Liver (tissue), 9 donors: Measurements from ENCODE around the gene AUH. TPM values are rescaled to one million over a fixed set of nuclear protein-coding genes. Genes with fewer than 3 reads are reported as not detected.

Experiments
- DNase-seq: peaks from one replicate; pipeline ENCODE4 v3.0.0-alpha.2; 2017; ENCODE audit warnings: low spot score
- H3K27ac ChIP-seq, 2 donors: one replicate each; pipeline ENCODE4 v1.7.0; 2013; ENCODE audit warnings: inconsistent platforms in 2 of 2, low read length in 2 of 2, control low read depth in 1 of 2, low read depth in 1 of 2, mild to moderate bottlenecking in 1 of 2
- H3K27me3 ChIP-seq, 4 donors: one replicate each; pipeline versions ENCODE4 v1.6.1 to v1.7.0; 2013; ENCODE audit warnings: low read length in 3 of 4, inconsistent platforms in 1 of 4, mild to moderate bottlenecking in 1 of 4, moderate library complexity in 1 of 4; ENCODE audit not compliant: control insufficient read depth in 4 of 4, insufficient read depth in 4 of 4
- H3K36me3 ChIP-seq, 4 donors: one replicate each; pipeline versions ENCODE4 v1.6.1 to v1.7.0; 2013; ENCODE audit warnings: low read length in 3 of 4, mild to moderate bottlenecking in 3 of 4, low read depth in 1 of 4, moderate library complexity in 1 of 4; ENCODE audit not compliant: control insufficient read depth in 4 of 4, insufficient read depth in 3 of 4
- H3K4me1 ChIP-seq, 4 donors: one replicate each; pipeline versions ENCODE4 v1.6.1 to v1.7.0; 2013; ENCODE audit warnings: low read length in 3 of 4, mild to moderate bottlenecking in 3 of 4, moderate library complexity in 1 of 4; ENCODE audit not compliant: control insufficient read depth in 4 of 4, insufficient read depth in 4 of 4
- H3K4me3 ChIP-seq, 3 donors: one replicate each; pipeline versions ENCODE4 v1.6.1 to v1.7.0; 2013; ENCODE audit warnings: low read length in 3 of 3, control low read depth in 1 of 3, low read depth in 1 of 3, mild to moderate bottlenecking in 1 of 3
- H3K9ac ChIP-seq, 2 donors: one replicate each; pipeline ENCODE4 v1.7.0; 2013; ENCODE audit warnings: low read length in 2 of 2, mild to moderate bottlenecking in 2 of 2, moderate library complexity in 2 of 2, control low read depth in 1 of 2, low read depth in 1 of 2
- H3K9me3 ChIP-seq, 4 donors: one replicate each; pipeline versions ENCODE4 v1.6.1 to v1.7.0; 2013; ENCODE audit warnings: low read length in 3 of 4; ENCODE audit not compliant: control insufficient read depth in 4 of 4
- EGR1 ChIP-seq, 2 donors: IDR thresholded peaks; 2 replicates each; pipeline ENCODE4 v1.6.1; 2016 to 2018; ENCODE audit warnings: antibody characterized with exemption in 2 of 2, low read depth in 2 of 2
- FOXA1 ChIP-seq: IDR thresholded peaks from 2 replicates; pipeline ENCODE4 v1.6.1; 2016; ENCODE audit warnings: antibody characterized with exemption
- FOXA2 ChIP-seq: IDR thresholded peaks from 2 replicates; pipeline ENCODE4 v1.6.1; 2016; ENCODE audit warnings: antibody characterized with exemption
- GABPA ChIP-seq, 2 donors: IDR thresholded peaks in 1 of 2; conservative IDR thresholded peaks in 1 of 2; 2 replicates each; pipeline ENCODE4 v1.6.1; 2016; ENCODE audit warnings: antibody characterized with exemption in 2 of 2, mild to moderate bottlenecking in 1 of 2, moderate library complexity in 1 of 2
- HNF4A ChIP-seq, 2 donors: conservative IDR thresholded peaks; 2 replicates each; pipeline ENCODE4 v1.6.1; 2016; ENCODE audit warnings: antibody characterized with exemption in 2 of 2, mild to moderate bottlenecking in 2 of 2
- HNF4G ChIP-seq: IDR thresholded peaks from 2 replicates; pipeline ENCODE4 v1.6.1; 2016; ENCODE audit warnings: antibody characterized with exemption
- NR2F2 ChIP-seq: IDR thresholded peaks from 2 replicates; pipeline ENCODE4 v1.6.1; 2016; ENCODE audit warnings: antibody characterized with exemption
- RAD21 ChIP-seq, 2 donors: IDR thresholded peaks; 2 replicates each; pipeline ENCODE4 v1.6.1; 2016; ENCODE audit warnings: antibody characterized with exemption in 2 of 2, mild to moderate bottlenecking in 2 of 2
- SP1 ChIP-seq: IDR thresholded peaks from 2 replicates; pipeline ENCODE4 v1.6.1; 2018; ENCODE audit warnings: antibody characterized with exemption, mild to moderate bottlenecking
- TAF1 ChIP-seq: conservative IDR thresholded peaks from 2 replicates; pipeline ENCODE4 v1.6.1; 2016; ENCODE audit warnings: antibody characterized with exemption, mild to moderate bottlenecking
- YY1 ChIP-seq: IDR thresholded peaks from 2 replicates; pipeline ENCODE4 v1.6.1; 2016; ENCODE audit warnings: antibody characterized with exemption, mild to moderate bottlenecking
- WGBS: extraction: QIAGEN DNeasy Blood & Tissue Kit; methylation state at CpG from one replicate; pipeline ENCODE4 v1.1.7; 2013; 5-methylcytosine and 5-hydroxymethylcytosine counted together
- polyA plus RNA-seq, 2 donors: library from polyadenylated mRNA; stranded (reverse) in 1 of 2; unstranded in 1 of 2; fragments of 200-250 nt in 1 of 2; fragments of >200 nt in 1 of 2; fragmentation: Nextera tagmentation in 1 of 2; extraction: Ambion mirVana in 1 of 2; gene quantifications; one replicate each; pipeline versions ENCODE4 v1.2.1 to v1.2.3, GENCODE V29; 2013 to 2015
- total RNA-seq, 2 donors: library from RNA; depleted of rRNA; stranded (reverse); fragments of >200 nt; gene quantifications; one replicate each; pipeline ENCODE4 v1.2.3, GENCODE V29; 2014
- TF ChIP-seq, protein P1 (sequence below): IDR thresholded peaks from 2 replicates; pipeline ENCODE4 v1.6.1; 2016; ENCODE audit warnings: antibody characterized with exemption
- TF ChIP-seq, protein P2 (sequence below): IDR thresholded peaks from 2 replicates; pipeline ENCODE4 v1.6.1; 2016; ENCODE audit warnings: antibody characterized with exemption
- TF ChIP-seq, protein P3 (sequence below): IDR thresholded peaks from 2 replicates; pipeline ENCODE4 v1.6.1; 2016; ENCODE audit warnings: antibody characterized with exemption
- TF ChIP-seq, protein P4 (sequence below): IDR thresholded peaks from 2 replicates; pipeline ENCODE4 v1.6.1; 2016; ENCODE audit warnings: antibody characterized with exemption, mild to moderate bottlenecking
- TF ChIP-seq, protein P5 (sequence below): fragments of 150-350 bp; IDR thresholded peaks from 2 replicates; pipeline ENCODE4 v1.5.1; 2017; ENCODE audit warnings: improper control_type of control experiment, low read depth, low read length; ENCODE audit not compliant: missing input control
- donor health status: healthy.
- donor health status: healthy.
- donor health status: healthy.
- donor health status: healthy.
- donor health status: healthy.

Gene AUH
- total and polyA plus RNA-seq, 4 donors: 12.1 to 30.0 (median 24.9) TPM

DNA sequence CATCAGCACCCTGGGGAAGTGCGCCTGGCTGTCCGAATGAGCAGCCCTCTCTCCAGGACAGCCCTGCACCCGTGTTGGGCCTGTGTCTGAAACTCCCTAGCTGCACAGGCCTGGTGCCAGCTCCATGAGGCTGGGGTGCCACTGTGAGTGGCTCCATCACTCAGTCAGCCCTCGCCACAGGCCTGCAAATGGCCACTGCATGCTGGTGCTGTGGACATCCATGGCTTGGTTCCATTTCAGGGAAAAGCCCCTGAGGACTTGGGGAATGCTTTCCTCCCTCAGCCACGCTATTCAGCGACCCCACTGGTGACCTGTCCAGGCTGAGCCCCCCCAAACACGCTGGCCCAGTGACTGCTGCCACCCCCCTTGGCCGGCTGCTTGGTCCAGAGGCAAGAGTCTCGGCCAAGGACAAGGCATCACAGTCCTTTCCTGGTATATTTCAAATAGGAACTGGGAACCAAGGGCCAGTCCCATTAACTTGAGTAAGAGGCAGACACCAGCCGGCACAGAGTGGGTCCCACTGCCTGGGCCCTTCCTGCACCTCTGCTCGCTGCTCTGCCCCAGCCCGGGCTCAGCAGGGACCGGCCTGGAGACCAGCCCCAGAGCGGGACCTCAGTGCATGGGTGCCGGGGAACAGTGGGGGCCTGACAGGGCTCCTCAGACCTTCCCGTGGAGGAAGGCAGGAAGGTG, 181.3 kb downstream of the AUH start:
- TF ChIP-seq TAF1 (no peak), FOXA2 (no peak), HNF4A (conservative IDR thresholded peaks at IDR 0.05) (no peak), RAD21 (IDR thresholded peaks at IDR 0.05) (no peak), GABPA (IDR thresholded peaks at IDR 0.05 in 1 of 2, conservative IDR thresholded peaks at IDR 0.05 in 1 of 2) (no peak), NR2F2 (no peak), FOXA1 (no peak), EGR1 (IDR thresholded peaks at IDR 0.05; ENCODE audit: low read depth in 2 of 2) (no peak), YY1 (no peak)
- TF ChIP-seq, protein P1, sequence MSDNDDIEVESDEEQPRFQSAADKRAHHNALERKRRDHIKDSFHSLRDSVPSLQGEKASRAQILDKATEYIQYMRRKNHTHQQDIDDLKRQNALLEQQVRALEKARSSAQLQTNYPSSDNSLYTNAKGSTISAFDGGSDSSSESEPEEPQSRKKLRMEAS: no peak
- TF ChIP-seq, protein P2, sequence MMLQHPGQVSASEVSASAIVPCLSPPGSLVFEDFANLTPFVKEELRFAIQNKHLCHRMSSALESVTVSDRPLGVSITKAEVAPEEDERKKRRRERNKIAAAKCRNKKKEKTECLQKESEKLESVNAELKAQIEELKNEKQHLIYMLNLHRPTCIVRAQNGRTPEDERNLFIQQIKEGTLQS: no peak
- Histone ChIP-seq H3K27me3 (no peaks in the 10 kb centered on the region), H3K9ac (no peak overlapping the region), H3K27ac (no peak overlapping the region), H3K9me3 (no peaks in the 10 kb centered on the region), H3K36me3 (no peaks in the 10 kb centered on the region), H3K4me3 (no peak overlapping the region), H3K4me1 (no peaks in the 10 kb centered on the region)
- DNase-seq: no peak
- 96% methylated on average over 16 of the region's 16 CpGs for WGBS

DNA sequence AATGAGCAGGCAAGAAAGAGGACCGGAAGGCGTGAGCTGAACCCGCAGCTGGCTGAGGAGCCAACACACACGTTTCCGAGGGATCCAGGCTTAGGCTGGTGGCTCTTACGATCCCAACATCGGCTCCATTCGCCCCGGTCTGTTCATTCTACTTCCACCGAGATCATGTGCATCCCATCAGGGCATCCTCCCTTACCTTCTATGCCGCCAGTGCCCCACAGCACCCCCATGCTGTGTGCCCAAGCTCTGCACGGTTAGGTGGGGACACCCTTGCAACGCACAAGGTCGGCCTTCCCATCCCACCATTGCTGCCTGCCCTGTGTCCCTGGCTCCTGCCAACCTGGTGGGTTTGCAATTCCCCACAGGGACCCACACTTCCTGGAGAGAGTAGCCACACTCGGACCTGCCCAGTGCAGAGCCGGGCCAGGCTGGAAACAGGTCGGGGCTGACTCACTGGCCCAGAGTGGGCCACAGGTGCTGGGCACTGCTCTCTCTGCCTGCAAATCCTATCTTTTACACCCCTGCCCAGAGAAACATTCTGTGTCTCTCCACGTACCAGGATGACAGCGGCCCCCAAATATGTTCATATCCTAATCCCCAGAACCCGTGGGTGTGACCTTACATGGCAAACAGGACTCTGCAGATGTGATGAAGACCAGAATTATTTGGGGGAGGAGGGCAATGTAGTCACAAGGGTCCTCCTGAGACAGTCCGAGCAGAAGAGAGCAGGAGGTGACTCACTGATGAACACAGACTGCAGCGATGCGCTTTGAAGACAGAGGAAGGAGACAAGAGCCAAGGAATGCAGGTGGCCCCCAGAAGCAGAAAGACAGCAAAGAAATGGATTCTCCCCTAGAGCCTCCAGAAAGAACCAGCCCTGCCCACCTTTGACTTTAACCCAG, 182.2 kb downstream of the AUH start:
- WGBS: 96% methylated on average over 23 of the region's 23 CpGs
- no peak for TF ChIP-seq YY1
- TF ChIP-seq EGR1 (IDR thresholded peaks at IDR 0.05; ENCODE audit: low read depth in 2 of 2): no peak
- TF ChIP-seq SP1: no peak
- TF ChIP-seq, protein P3, sequence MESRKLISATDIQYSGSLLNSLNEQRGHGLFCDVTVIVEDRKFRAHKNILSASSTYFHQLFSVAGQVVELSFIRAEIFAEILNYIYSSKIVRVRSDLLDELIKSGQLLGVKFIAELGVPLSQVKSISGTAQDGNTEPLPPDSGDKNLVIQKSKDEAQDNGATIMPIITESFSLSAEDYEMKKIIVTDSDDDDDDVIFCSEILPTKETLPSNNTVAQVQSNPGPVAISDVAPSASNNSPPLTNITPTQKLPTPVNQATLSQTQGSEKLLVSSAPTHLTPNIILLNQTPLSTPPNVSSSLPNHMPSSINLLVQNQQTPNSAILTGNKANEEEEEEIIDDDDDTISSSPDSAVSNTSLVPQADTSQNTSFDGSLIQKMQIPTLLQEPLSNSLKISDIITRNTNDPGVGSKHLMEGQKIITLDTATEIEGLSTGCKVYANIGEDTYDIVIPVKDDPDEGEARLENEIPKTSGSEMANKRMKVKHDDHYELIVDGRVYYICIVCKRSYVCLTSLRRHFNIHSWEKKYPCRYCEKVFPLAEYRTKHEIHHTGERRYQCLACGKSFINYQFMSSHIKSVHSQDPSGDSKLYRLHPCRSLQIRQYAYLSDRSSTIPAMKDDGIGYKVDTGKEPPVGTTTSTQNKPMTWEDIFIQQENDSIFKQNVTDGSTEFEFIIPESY: no peak
- TF ChIP-seq, protein P4, sequence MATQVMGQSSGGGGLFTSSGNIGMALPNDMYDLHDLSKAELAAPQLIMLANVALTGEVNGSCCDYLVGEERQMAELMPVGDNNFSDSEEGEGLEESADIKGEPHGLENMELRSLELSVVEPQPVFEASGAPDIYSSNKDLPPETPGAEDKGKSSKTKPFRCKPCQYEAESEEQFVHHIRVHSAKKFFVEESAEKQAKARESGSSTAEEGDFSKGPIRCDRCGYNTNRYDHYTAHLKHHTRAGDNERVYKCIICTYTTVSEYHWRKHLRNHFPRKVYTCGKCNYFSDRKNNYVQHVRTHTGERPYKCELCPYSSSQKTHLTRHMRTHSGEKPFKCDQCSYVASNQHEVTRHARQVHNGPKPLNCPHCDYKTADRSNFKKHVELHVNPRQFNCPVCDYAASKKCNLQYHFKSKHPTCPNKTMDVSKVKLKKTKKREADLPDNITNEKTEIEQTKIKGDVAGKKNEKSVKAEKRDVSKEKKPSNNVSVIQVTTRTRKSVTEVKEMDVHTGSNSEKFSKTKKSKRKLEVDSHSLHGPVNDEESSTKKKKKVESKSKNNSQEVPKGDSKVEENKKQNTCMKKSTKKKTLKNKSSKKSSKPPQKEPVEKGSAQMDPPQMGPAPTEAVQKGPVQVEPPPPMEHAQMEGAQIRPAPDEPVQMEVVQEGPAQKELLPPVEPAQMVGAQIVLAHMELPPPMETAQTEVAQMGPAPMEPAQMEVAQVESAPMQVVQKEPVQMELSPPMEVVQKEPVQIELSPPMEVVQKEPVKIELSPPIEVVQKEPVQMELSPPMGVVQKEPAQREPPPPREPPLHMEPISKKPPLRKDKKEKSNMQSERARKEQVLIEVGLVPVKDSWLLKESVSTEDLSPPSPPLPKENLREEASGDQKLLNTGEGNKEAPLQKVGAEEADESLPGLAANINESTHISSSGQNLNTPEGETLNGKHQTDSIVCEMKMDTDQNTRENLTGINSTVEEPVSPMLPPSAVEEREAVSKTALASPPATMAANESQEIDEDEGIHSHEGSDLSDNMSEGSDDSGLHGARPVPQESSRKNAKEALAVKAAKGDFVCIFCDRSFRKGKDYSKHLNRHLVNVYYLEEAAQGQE: no peak
- no peak for TF ChIP-seq TAF1
- TF ChIP-seq HNF4G: no peak
- TF ChIP-seq RAD21 (IDR thresholded peaks at IDR 0.05): no peak
- TF ChIP-seq, protein P5, sequence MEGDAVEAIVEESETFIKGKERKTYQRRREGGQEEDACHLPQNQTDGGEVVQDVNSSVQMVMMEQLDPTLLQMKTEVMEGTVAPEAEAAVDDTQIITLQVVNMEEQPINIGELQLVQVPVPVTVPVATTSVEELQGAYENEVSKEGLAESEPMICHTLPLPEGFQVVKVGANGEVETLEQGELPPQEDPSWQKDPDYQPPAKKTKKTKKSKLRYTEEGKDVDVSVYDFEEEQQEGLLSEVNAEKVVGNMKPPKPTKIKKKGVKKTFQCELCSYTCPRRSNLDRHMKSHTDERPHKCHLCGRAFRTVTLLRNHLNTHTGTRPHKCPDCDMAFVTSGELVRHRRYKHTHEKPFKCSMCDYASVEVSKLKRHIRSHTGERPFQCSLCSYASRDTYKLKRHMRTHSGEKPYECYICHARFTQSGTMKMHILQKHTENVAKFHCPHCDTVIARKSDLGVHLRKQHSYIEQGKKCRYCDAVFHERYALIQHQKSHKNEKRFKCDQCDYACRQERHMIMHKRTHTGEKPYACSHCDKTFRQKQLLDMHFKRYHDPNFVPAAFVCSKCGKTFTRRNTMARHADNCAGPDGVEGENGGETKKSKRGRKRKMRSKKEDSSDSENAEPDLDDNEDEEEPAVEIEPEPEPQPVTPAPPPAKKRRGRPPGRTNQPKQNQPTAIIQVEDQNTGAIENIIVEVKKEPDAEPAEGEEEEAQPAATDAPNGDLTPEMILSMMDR: no peak
- Histone ChIP-seq H3K9me3 (no peaks in the 10 kb centered on the region), H3K4me3 (no peak overlapping the region), H3K27ac (no peak overlapping the region), H3K4me1 (no peaks in the 10 kb centered on the region), H3K36me3 (no peaks in the 10 kb centered on the region), H3K9ac (no peak overlapping the region), H3K27me3 (no peaks in the 10 kb centered on the region)
- DNase-seq: no peak
